AG10803 (cell line): Measurements from ENCODE around the gene HCST.

Experiments used
- DNase-seq: peaks from one replicate; pipeline ENCODE4 v3.0.0; 2010; ENCODE audit warnings: low read depth
- H3K4me3 ChIP-seq: 2 replicates; pipeline ENCODE4 v1.5.1; 2011; ENCODE audit warnings: mild to moderate bottlenecking, low read length, control low read depth
- TF ChIP-seq, protein P1 (sequence below): conservative IDR thresholded peaks from 2 replicates; pipeline ENCODE4 v1.5.1; 2011; ENCODE audit warnings: mild to moderate bottlenecking, low read length, control low read depth, inconsistent platforms

Gene HCST

DNA sequence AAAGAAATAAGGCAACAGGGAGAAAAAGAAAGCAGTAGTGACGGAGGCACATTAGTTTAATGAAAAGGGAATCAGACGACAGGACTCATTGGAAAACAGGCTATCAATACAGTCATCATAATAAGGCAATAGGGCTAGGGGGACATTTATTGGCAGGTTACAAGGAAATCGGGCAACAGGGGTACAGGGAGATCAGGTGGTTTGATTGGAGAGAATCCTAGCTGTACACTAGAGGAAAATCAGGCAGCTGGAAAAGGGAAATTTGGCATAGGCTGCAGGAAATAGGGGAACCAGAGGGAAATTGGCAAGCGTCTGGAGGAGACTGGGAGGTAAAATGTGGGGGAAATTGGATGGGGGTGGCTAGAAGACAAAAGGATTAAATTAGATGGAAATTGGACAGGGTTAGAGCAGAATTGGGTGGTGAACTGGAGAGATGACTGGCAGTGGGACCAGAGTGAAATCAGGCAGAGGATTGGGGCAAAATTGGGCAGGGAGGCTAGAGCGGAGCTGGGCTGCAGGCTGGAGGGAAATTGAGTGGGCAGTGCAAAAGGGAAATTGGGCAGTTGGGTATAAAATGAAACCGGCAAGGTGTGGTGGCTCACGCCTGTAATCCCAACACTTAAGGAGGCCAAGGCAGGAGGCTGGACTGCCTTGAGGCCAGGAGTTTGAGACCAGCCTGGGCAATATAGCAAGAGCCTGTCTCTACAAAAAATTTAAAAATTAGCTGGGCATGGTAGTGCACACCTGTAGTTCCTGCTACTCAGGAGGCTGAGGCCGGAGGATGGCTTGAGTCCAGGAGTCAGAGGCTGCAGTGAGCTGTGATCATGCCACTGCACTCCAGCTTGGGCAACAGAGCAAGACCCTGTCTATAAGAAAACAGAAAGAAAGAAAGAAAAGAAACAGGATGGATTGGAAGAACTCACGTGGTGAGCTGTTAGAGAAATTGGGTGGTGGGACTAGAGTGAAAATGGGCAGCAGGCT is 41.3 kb downstream of the HCST start:
- TF ChIP-seq, protein P1, sequence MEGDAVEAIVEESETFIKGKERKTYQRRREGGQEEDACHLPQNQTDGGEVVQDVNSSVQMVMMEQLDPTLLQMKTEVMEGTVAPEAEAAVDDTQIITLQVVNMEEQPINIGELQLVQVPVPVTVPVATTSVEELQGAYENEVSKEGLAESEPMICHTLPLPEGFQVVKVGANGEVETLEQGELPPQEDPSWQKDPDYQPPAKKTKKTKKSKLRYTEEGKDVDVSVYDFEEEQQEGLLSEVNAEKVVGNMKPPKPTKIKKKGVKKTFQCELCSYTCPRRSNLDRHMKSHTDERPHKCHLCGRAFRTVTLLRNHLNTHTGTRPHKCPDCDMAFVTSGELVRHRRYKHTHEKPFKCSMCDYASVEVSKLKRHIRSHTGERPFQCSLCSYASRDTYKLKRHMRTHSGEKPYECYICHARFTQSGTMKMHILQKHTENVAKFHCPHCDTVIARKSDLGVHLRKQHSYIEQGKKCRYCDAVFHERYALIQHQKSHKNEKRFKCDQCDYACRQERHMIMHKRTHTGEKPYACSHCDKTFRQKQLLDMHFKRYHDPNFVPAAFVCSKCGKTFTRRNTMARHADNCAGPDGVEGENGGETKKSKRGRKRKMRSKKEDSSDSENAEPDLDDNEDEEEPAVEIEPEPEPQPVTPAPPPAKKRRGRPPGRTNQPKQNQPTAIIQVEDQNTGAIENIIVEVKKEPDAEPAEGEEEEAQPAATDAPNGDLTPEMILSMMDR: no peak
- no peak for DNase-seq

DNA sequence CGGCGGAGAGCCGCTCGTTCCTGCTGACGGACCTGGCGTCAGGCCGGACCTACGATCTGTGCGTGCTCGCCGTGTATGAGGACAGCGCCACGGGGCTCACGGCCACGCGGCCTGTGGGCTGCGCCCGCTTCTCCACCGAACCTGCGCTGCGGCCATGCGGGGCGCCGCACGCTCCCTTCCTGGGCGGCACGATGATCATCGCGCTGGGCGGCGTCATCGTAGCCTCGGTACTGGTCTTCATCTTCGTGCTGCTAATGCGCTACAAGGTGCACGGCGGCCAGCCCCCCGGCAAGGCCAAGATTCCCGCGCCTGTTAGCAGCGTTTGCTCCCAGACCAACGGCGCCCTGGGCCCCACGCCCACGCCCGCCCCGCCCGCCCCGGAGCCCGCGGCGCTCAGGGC is 42.2 kb downstream of the HCST start:
- no peak overlapping the region for H3K4me3 ChIP-seq
- DNase-seq: no peak
- TF ChIP-seq, protein P1: no peak

More for the DNA sequence above, 41.3 kb downstream of the HCST start:
- H3K4me3 ChIP-seq: no peak overlapping the region

DNA sequence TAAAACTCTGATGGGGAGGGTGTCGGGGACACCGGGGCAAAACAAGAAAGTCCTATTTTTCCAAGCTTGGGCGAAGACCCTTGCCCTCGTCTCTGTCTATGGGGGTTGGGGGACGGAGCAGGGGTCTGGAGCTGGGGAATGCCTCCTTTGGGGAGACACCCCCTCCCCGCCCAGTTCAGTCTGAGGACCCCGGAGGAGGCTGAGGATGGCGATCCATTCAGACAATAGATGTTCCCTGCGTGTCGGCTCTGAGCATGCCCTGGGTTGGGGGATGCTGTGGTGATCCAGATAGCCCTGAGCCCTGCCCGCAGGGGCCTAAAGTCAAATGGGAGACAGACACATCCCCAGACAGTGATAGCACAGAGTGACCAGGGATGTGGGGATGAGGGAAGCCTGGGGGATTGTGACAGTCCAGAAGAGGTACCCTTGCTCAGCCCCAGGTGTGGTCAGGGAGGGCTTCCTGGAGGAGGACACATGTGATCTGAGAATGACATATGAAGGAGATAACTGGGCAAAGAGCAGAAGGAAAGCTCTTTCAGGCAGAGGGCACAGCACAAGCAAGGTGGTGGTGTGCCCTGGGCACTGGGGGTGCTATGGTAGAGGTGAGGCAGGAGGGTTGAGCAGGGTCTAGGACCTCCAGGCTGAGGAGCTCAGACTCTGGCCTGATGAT is 42.9 kb downstream of the HCST start:
- no peak overlapping the region for H3K4me3 ChIP-seq
- DNase-seq: no peak
- TF ChIP-seq, protein P1: no peak

DNA sequence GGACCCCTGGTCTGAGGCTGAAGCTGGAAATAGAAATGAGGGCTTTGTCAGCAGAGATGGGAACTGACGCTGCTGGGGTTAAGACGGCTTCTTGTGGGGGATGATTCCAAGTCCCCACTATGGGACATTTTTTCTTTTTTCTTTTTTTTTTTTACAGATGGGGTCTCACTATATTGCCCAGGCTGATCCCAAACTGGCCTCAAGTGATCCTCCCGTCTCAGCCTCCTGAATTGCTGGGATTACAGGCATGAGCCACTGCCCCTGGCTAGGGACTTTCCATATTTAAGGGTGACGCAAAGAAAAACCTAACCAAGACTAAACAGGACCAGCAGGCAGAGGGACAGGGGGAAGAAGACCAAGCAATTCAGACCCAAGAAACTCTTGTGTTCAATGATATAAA is 43.9 kb downstream of the HCST start:
- H3K4me3 ChIP-seq: no peak overlapping the region
- DNase-seq: no peak
- TF ChIP-seq, protein P1: no peak

DNA sequence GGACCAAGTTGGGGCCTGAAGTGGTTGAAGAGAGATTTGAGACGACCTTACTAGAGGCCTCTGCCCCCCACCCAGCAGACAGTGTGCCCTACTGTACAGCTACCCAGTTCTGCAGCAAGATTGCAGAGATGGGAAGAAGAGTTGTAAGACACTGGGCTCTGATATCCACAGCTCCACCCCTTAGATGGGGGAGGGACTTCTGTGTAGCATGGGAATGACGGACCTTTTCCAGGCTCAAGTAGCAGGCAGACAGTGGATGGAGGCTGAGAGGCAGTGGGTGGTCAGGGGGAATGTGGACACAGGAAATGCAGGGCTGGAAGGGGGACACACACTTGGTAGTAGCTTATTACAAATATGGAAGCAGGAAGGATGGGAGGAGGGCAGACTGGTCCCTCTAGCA is 46.8 kb downstream of the HCST start:
- no peak overlapping the region for H3K4me3 ChIP-seq
- no peak for DNase-seq
- TF ChIP-seq, protein P1: no peak
